ENCODE results near the gene ETS1.

ETS1 gene

GRCh38 chr11:128593281-128593680 is 5.9 kb upstream of the ETS1 start (continued):
- TF ChIP-seq INSM2 (tag by site-specific recombination; IDR thresholded peaks at IDR 0.05) (peak; percentile 76), SP7 (tag by site-specific recombination; IDR thresholded peaks at IDR 0.05) (peak; percentile 49; the same call in 1 of the 2 replicates), ZNF18 (tag by site-specific recombination; IDR thresholded peaks at IDR 0.05) (peak; percentile 52; the same call in 1 of the 2 replicates), FEZF1 (tag by site-specific recombination; IDR thresholded peaks at IDR 0.05) (peak; percentile 55), ZNF280D (tag by site-specific recombination; IDR thresholded peaks at IDR 0.05) (no peak), ZIC2 (tag by site-specific recombination; IDR thresholded peaks at IDR 0.05) (peak; percentile 65), REST (tag by site-specific recombination; IDR thresholded peaks at IDR 0.05) (0 out of 2 replicates have a peak, but pooled peaks have one; percentile 20), GLIS1 (tag by site-specific recombination; IDR thresholded peaks at IDR 0.05) (peak; percentile 43; the same call in 1 of the 2 replicates)

- Histone ChIP-seq H3K36me3 (ENCODE audit: control insufficient read depth in 2 of 2, insufficient read depth in 1 of 2, low read length in 2 of 2) (no peaks in the 10 kb centered on the region), H3K4me3 (ENCODE audit: low read depth, low read length) (no peak overlapping the region), H3K9me3 (ENCODE audit: control insufficient read depth, insufficient read depth, low read depth, low read length) (no peaks in the 10 kb centered on the region), H3K27ac (ENCODE audit: extremely low read depth, low read depth, low read length) (no peak overlapping the region), H3K4me1 (ENCODE audit: control insufficient read depth, insufficient read depth, low read length) (peaks cover 10% of the 10 kb centered on the region)
- ChIA-PET POLR2A (no interaction called here), CTCF (interaction anchor here (0.6 to 1.0 kb wide), 3 partner anchors 38 to 238 kb away, joined by 3 read pairs; no protein-coding TSS in a partner anchor)
- TF ChIP-seq ZFP69B (tag by site-specific recombination; IDR thresholded peaks at IDR 0.05), result no peak
- no peak for TF ChIP-seq ZNF701 (tag by site-specific recombination; IDR thresholded peaks at IDR 0.05)
- TF ChIP-seq SALL2 (tag by site-specific recombination; IDR thresholded peaks at IDR 0.05; ENCODE audit: borderline replicate concordance), result no peak
- TF ChIP-seq ZNF548 (tag by site-specific recombination; IDR thresholded peaks at IDR 0.05), result no peak
- TF ChIP-seq MZF1 (tag by site-specific recombination; IDR thresholded peaks at IDR 0.05; ENCODE audit: borderline replicate concordance), result no peak
- TF ChIP-seq ZNF16 (tag by site-specific recombination; IDR thresholded peaks at IDR 0.05; ENCODE audit: low read depth), result no peak
- no peak for TF ChIP-seq ZNF157 (tag by site-specific recombination; IDR thresholded peaks at IDR 0.05)
- TF ChIP-seq ZNF501 (tag by site-specific recombination; IDR thresholded peaks at IDR 0.05), result no peak
- TF ChIP-seq AEBP2 (tag by site-specific recombination; IDR thresholded peaks at IDR 0.05; ENCODE audit: borderline replicate concordance), result no peak
- TF ChIP-seq FEZF1 (tag by site-specific recombination; IDR thresholded peaks at IDR 0.05), result no peak
- TF ChIP-seq SP7 (tag by site-specific recombination; IDR thresholded peaks at IDR 0.05), result no peak
- no peak for TF ChIP-seq ZNF26 (tag by site-specific recombination; IDR thresholded peaks at IDR 0.05)
- no peak for TF ChIP-seq ZBTB26 (tag by site-specific recombination; optimal IDR thresholded peaks at IDR 0.05)
- no peak for TF ChIP-seq GLI4 (tag by site-specific recombination; IDR thresholded peaks at IDR 0.05)
- no peak for TF ChIP-seq ZNF214 (tag by site-specific recombination; IDR thresholded peaks at IDR 0.05; ENCODE audit: borderline replicate concordance)
- TF ChIP-seq ZNF184 (tag by site-specific recombination; IDR thresholded peaks at IDR 0.05), result no peak
These were observed 5.1 kb upstream of the ETS1 start for GRCh38 chr11:128592454-128592853.

Measured in HEK293 (cell line).